KBM-7 (cell line): ENCODE results near the gene SNPH.
"Not testable (repeated sequence)": the region's sequence is repeated elsewhere in the genome, so short reads cannot be mapped to it uniquely, and the experiment has no call there.

Source experiments
- DNase-seq: peaks from one replicate; pipeline ENCODE4 v3.0.0-alpha.2; 2015
- in situ Hi-C: fragments of 300-500 bp; cut with MboI; formaldehyde crosslinking; loops from 2 replicates; pipeline ENCODE4 v1.14.3; 2020; ENCODE audit warnings: low sequenced_read_pairs, low pct_unique_long_range_greater_than_20kb, mixed read lengths

Gene SNPH

GRCh38 chr20:1266167-1266973 is at the start of gene SNPH:
TSS of gene SNPH (plus strand) at chr20:1266294. CDS start at chr20:1296240, 29,946 bp downstream.
- in situ Hi-C loops = no loop called here
- no peak for DNase-seq

DNA sequence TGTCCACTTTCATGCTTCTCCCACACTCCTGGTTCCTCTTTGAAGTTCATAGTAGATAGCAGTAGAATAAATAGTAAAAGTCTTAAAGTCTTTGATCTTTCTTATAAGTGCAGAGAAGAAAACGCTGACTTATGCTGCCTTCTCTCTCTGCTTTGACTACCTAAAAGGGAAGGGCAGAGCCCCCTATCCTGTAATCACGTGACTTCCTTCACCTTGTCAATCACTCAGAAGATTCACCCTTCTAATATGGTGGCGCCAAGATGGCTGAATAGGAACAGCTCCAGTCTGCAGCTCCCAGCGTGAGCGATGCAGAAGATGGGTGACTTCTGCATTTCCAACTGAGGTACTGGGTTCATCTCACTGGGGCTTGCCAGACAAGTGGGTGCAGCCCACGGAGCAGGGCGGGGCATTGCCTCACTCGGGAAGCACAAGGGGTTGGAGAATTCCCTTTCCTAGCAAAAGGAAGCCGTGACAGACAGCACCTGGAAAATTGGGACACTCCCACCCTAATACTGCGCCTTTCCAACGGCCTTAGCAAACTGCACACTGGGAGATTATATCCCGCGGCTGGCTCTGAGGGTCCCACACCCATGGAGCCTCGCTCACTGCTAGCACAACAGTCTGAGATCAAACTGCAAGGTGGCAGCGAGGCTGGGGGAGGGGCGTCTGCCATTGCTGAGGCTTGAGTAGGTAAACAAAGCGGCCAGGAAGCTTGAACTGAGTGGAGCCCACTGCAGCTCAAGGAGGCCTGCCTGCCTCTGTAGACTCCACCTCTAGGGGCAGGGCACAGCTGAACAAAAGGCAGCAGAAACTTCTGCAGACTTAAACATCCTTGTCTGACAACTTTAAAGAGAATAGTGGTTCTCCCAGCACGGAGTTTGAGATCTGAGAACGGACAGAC is 49.3 kb upstream of the SNPH start:
- in situ Hi-C loops = not testable (repeated sequence)

GRCh38 chr20:1222750-1223149 is 43.3 kb upstream of the SNPH start:
- in situ Hi-C loops, DNase-seq: not testable (repeated sequence)

More for the DNA sequence above, 49.3 kb upstream of the SNPH start:
- DNase-seq = not testable (repeated sequence)

GRCh38 chr20:1224205-1224890 is 41.7 kb upstream of the SNPH start:
- in situ Hi-C loops = no loop called here
- no peak for DNase-seq

- in situ Hi-C loops = no loop called here
- peak; percentile 18 for DNase-seq
Measured at GRCh38 chr20:1225263-1225782, 40.8 kb upstream of the SNPH start.

DNA sequence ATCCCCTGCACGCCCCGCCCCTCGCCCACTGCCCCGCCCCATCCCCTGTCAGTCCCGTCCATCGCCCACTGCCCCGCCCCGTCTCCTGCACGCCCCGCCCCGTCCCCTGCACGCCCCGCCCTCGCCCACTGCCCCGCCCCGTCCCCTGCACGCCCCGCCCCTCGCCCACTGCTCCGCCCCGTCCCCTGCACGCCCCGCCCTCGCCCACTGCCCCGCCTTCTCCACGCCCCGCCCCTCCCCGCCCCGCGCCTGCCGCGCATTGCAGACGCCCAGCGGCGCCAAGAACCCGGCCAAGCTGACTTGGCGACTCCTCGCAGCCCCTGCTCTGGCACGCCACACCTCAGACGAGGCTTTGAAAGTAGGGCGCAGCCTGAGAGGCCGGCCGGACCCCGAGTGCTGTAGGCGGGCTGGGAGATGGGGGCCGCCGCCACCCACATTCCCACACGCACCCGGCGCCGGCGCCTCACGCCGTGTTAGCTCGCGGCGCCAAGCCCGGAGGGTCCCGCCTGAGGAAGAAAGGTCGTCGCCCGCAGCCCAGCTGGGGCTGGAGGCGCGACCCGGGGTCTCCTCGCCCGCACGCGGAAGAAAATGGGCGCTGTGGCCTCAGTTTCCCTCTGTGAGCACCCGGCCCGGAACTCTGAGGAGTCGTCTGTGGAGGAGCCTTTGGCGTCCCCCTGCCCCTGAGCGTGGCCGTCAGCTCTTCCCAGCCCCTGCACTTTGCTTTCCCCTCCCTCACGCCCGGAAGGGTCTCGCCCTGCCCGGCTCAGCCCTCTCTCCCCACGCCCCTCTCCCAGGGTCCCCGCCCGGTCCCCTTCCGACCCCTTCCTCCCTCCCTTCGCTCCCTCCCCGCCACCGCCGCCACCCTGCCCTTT is 40.1 kb upstream of the SNPH start, which contains the start of gene RAD21L1:
TSS of gene RAD21L1 (plus strand) at position 262 of the 872 bp plus-strand sequence. CDS start 2,410 bp downstream, outside the sequence.
- DNase-seq = peak; percentile 55
- in situ Hi-C loops = no loop called here

- DNase-seq = no peak
- in situ Hi-C loops = no loop called here
Measured at GRCh38 chr20:1229541-1229940, 36.6 kb upstream of the SNPH start.

DNA sequence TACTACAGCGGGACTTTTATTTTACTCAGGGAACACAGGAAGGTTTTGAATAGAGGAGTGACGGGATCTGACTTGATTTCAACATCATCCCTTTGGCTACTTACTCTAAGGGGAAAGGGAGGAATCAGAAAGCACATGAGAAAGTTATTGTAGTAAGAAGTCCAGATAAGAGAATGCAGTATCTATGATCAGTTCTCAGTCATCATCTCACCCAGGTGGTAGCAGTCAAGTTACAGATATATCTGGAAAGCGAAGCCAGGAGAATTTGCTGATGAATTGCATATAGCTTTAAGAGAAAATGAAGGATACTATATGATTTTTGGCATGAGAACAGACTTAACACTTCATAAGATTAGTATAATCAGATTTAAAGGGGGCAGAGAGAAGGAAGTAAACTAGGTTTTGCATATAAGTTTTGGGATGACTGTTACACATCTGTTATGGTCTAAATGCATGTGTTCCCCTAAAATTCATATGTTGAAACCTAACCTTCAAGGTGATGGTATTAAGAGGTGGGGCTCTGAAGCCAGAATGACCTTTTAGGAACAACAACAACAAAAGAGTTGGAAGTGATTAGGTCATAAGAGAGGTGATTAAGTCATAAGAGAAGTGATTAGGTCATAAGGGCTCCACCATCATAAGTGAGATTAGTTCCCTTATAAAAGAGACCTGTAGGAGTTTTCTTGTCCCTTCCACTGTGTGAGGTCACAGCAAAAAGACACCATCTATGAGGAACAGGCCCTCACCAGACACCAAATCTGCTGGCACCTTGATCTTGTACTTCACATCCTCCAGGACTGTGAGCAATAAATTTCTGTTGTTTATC is 33.6 kb upstream of the SNPH start:
- no peak for DNase-seq
- in situ Hi-C loops = no loop called here

DNA sequence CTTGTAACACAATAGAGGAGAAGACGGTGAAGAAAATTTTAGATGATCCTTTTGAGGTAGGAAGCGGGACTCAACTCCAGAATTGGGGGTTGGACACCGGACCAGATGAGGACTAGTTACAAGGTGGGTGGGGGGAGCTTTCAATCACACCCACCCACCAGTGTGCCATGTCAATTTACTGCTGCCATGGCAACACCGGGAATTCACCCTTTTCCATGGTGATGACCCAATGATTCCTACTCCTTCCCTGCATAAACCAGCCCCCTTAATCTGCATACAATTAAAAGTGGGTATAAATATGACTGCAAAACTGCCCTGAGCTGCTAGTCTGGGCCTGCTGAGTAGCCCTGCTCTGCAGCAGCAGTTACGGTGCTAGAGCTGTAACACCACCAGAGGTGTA is 25.5 kb upstream of the SNPH start:
- DNase-seq = no peak
- in situ Hi-C loops = no loop called here

GRCh38 chr20:1241456-1241855 is 24.6 kb upstream of the SNPH start:
- in situ Hi-C loops = no loop called here
- DNase-seq = no peak

GRCh38 chr20:1242099-1242498 is 24.0 kb upstream of the SNPH start:
- in situ Hi-C loops = no loop called here
- DNase-seq = no peak

DNA sequence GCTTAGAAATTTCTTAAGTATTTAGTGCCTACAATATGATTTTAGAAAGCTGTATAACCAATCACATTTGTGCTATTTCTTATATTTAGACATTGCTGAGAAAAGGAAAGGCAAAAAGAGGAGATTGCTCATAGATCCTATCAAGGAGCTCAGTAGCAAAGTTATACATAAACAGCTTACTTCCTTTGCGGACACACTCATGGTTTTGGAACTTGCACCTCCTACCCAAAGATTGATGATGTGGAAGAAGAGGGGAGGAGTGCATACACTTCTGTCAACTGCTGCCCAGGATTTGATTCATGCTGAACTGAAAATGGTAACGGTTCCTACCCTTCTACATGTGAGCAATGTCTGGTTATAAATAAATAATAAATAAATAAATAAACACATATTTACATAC is 23.6 kb upstream of the SNPH start:
- no peak for DNase-seq
- in situ Hi-C loops = no loop called here

- DNase-seq = no peak
- in situ Hi-C loops = no loop called here
Measured at GRCh38 chr20:1245578-1245977, 20.5 kb upstream of the SNPH start.

- DNase-seq = no peak
- in situ Hi-C loops = no loop called here
Measured at GRCh38 chr20:1247689-1248088, 18.4 kb upstream of the SNPH start.

GRCh38 chr20:1250282-1250681 is 15.8 kb upstream of the SNPH start:
- in situ Hi-C loops, DNase-seq: not testable (repeated sequence)

DNA sequence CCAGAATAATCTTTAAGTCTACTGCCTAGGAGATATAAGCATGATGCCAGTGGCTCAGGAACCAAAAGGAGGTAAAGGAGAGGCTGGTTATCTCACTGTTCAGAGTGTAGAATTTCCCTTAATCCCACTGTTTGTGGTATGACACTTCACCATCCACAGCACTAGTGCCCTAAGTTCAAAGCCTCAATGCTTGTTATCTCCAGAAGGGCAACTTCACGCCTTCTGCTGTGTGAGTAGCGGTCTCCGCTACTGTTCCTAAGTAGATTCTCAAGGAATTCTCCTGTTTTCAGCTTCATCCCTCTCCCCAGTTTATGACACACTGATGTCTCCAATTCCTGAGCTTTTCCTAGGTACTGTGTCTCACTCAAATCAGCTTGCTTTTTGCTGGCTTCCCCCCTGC is 13.7 kb upstream of the SNPH start:
- in situ Hi-C loops = no loop called here
- no peak for DNase-seq

- in situ Hi-C loops = no loop called here
- no peak for DNase-seq
Measured at GRCh38 chr20:1254254-1254653, 11.8 kb upstream of the SNPH start.

DNA sequence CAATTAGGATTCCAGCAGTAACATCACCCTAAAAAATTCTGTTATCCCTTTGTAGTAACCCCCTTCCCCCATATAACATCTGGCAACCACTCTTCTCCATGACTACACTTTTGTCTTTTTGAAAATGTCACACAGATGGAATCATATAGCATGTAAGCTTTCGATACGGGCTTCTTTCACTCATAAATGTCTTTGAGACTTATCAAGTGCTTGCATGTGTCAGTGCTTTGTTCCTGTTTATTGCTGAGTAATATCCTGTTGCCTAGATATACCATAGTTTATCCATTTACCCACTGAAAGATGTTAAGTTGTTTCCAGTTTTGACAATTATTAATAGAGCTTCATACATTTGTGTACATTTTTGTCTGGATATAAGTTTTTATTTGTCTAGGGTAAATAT is 10.4 kb upstream of the SNPH start:
- in situ Hi-C loops = no loop called here
- no peak for DNase-seq
